Loucy (cell line): ENCODE results near the gene HSD3B7.

Experiments
- CTCF ChIP-seq: fragments of 200-600 bp; sonication (generic); conservative IDR thresholded peaks from 2 replicates; pipeline ENCODE4 v1.5.1; 2014; ENCODE audit warnings: mild to moderate bottlenecking, antibody characterized with exemption, low read length
- EZH2phosphoT487 ChIP-seq: fragments of 200-600 bp; IDR thresholded peaks from 2 replicates; pipeline ENCODE4 v1.6.1; 2018; ENCODE audit warnings: antibody characterized with exemption, mild to moderate bottlenecking, moderate library complexity, borderline replicate concordance

- TF ChIP-seq CTCF: no peak
- TF ChIP-seq EZH2phosphoT487: no peak
These were observed 10.7 kb upstream of the HSD3B7 start for GRCh38 chr16:30974348-30974747.
